ENCODE measurements around the gene CCT8. TPM values are rescaled to one million over a fixed set of nuclear protein-coding genes. Genes with fewer than 3 reads are reported as not detected.

Gene CCT8
- total RNA-seq, 2 experiments from 2014 or later, result 482 to 515 TPM

DNA sequence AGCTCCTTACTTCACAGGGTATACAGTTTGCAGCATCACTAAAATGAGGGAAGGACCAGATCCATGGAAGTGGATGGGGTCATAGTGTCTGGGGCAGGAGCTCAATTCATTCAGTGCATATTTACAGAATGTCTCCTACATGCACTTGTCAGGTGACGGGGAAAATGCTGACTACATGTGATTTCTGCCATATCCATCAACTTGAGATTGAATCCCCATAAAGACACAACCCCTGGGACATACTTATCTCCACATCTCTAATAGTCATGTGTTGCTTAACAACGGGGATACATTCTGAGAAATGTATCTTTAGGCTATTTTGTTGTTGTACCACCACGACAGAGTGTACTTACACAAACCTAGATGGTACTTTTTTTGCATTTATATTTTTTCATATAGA lies 66.3 kb downstream of the CCT8 start:
- H3K4me1 Mint-ChIP-seq (ENCODE audit: low read depth), result peaks cover 6% of the 10 kb centered on the region
- H3K4me3 Mint-ChIP-seq, result no peak overlapping the region
- H3K27ac Mint-ChIP-seq, result no peak overlapping the region
- H3K36me3 Mint-ChIP-seq (ENCODE audit: low read depth), result peaks cover 9% of the 10 kb centered on the region
- intact Hi-C loops (cut with micrococcal nuclease), result no loop called here
- H3K27me3 Mint-ChIP-seq (ENCODE audit: low read depth), result no peaks in the 10 kb centered on the region
- no peaks in the 10 kb centered on the region for H3K9me3 Mint-ChIP-seq
- DNase-seq, result no peak
- CTCF ChIA-PET, result no interaction called here

Other genes with a start within 250 kb of the CCT8 start
- gene LTN1, start 80.8 kb downstream of the CCT8 start, total RNA-seq, result 10 to 100 TPM; 18.5 to 21.2 TPM
- gene RWDD2B, start 54.3 kb downstream of the CCT8 start, total RNA-seq, result 10 to 100 TPM; 14.1 to 14.6 TPM
- gene USP16, start 49.0 kb downstream of the CCT8 start, total RNA-seq, result 10 to 100 TPM; 36.1 to 36.7 TPM
- gene MAP3K7CL, start 57.0 kb upstream of the CCT8 start, total RNA-seq, result 1 to 10 TPM; 4.9 to 6.3 TPM
- 10 to 100 TPM; 22.6 to 23.2 TPM for gene BACH1, start 225.3 kb upstream of the CCT8 start, total RNA-seq

All from activated naive CD4-positive, alpha-beta T cell treated with anti-CD3 and anti-CD28 coated beads for 36 hours (primary cell).